HG03060 (cell line): ENCODE results near the gene METTL27.
"Not testable (repeated sequence)": the region's sequence is repeated elsewhere in the genome, so short reads cannot be mapped to it uniquely, and the experiment has no call there.

Source experiments
- ATAC-seq: cut with Tn5 transposase; IDR thresholded peaks from one replicate; pipeline ENCODE4 v1.9.1; 2021; ENCODE audit warnings: low read depth, moderate number of reproducible peaks; ENCODE audit not compliant: unreplicated experiment

METTL27 gene

DNA sequence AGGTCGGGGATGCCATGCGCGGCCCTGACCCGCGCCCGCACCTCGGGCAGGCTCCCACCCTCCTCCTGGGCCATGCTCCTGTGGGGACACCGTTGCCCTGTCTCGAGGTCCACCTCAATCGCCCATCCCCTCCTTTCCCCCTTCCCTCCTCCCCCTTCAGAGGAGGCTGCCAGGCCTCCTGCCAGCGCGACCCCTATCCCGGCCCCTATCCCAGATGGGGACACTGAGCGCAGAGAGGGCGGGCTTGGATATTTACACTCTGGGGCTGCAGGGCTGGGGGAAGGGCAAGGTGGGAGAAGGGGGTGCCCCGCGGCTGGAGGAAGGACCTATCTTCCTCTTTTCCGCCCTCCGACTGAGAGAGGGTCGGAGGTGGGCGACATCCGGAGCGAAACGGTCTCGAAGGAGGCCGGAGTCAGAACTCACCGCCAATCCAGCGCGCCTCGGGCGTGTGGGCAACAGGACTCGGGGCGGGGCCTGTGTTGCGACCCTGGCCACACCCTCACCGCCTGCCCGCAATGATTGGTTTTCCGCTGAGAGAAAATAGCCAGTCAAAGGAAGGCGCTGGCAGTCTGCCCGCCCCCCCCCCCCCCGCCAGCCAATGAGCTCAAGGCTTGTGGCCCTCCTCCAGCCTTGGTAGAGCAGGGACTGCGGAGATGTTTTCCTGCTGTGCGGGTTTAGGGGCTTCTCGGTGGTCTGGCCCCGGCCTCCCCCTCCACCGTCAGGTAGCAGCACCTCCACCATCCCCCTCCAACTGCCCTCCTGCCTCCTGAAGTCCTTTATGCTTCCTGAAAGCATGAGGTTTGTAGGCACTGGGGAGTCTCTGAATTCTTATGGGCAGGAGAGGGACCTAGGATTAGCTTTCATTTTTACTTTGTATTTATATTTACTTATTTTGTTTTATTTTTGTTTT is at the start of gene METTL27:
Gene METTL27 (minus strand): TSS at position 450 of the 910 bp plus-strand sequence. CDS start 376 bp downstream, at position 74.
- peak; percentile 60 for ATAC-seq

GRCh38 chr7:73891178-73891885 is 49.0 kb upstream of the METTL27 start:
- no peak for ATAC-seq

GRCh38 chr7:73890555-73891147 is 48.3 kb upstream of the METTL27 start:
- ATAC-seq, result no peak

- ATAC-seq, result no peak
Measured at GRCh38 chr7:73888959-73889358, 46.6 kb upstream of the METTL27 start.

DNA sequence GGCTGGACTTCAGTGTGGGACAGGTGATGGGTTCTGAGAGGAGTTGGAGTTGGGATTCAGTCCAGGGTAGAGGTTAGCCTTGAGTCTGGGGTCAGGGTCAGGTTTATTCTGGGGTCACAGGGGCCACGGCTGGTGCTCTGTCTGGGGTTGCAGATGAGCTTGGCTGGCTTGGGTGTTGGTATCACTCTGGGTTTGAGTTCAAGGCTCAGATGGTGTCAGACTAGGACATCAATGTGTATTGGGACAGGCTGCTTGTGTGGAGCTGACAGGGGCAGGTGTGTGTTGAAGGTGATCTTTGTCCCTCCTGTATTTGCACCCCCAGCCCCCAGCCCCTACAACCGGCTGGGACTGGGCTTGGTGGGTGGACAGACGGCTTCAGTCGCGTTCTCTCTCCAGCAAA is 45.4 kb upstream of the METTL27 start:
- ATAC-seq, result no peak

GRCh38 chr7:73885975-73886798 is 43.9 kb upstream of the METTL27 start:
- ATAC-seq, result no peak

DNA sequence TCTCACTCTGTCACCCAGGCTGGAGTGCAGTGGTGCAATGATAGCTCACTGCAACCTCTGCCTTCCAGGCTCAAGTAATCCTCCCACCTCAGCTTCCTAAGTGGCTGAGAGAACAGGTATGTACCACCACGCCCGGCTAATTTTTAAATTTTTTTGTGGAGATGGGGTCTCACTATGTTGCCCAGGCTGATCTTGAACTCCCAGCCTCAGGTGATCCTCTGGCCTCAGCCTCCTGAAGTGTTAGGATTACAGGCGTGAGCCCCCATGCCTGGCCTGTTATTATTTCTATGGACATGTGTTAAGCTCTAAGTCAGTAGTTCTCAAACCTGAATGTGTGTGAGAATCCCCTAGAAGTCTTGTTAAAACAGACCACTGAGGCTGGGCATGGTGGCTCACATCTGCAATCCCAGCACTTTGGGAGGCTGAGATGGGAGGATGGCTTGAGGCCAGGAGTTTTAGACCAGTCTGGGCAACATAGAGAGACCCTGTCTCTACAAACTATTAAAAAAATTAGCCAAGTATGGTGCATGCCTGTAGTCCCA is 43.2 kb upstream of the METTL27 start:
- ATAC-seq, result no peak

DNA sequence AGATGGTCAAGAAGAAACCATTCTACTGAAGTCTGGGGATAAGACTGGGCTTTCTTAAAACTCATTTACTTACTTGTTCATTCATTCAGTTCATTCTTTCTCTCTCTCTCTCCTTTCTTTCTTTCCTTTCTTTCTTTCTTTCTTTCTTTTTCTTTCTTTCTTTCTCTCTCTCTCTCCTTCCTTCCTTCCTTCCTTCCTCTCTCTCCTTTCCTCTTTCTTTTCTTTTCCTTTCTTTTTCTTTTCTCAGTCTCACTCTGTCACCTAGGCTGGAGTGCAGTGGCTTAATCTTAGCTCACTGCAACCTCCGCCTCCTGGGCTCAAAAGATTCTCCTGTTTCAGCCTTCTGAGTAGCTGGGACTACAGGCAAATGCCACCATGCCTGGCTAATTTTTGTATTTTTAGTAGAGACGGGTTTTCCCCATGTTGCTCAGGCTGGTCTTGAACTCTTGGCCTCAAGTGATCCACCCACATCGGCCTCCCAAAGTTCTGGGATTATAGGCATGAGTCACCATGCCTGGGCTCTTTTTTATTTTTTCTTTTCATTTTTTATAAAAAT is 42.6 kb upstream of the METTL27 start:
- not testable (repeated sequence) for ATAC-seq

DNA sequence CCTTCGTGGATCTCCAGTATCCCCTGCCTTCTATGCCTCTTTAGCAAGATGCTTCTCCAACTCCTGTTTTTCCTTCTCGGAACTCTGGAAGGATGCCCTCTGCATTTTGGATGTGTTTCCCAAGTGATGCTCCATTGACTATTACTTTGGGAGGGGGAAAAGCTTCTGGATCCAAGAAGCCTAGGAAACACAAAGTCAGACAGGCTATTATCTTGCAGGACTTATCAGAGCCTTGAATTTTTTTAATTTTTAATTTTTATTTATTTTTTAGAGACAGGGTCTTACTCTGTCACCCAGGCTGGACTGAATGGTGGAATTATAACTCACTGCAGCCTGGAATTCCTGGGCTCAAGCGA is 39.7 kb upstream of the METTL27 start:
- ATAC-seq, result no peak

GRCh38 chr7:73881352-73882046 is 39.2 kb upstream of the METTL27 start:
- ATAC-seq, result no peak

DNA sequence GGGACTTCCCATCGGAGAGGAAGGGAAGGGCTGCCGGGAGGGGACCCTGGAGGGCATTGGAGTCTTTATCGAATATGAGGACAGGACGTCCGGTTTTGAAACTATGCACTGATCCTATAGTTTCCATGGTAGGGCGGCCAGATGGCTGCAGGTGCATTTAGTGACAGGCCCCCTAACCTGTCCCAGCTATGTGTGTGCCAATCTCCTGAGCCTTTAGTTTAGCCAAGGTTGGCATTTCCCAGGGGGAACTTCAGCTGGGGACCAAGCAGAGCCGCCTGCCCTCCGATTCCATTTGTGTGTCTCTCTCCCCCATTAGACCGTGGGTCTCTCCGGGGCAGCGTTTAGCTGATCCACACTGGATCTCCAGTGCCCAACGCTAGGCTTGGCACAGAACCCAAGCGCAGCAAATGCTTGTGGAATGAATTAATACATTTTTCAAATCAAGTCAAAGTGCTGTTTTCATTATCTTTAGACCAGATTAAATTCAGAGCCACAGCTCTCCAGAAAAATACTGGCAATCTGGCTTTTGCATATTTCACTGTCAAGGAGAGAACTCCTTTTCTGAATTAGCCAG is 38.5 kb upstream of the METTL27 start:
- ATAC-seq, result no peak

DNA sequence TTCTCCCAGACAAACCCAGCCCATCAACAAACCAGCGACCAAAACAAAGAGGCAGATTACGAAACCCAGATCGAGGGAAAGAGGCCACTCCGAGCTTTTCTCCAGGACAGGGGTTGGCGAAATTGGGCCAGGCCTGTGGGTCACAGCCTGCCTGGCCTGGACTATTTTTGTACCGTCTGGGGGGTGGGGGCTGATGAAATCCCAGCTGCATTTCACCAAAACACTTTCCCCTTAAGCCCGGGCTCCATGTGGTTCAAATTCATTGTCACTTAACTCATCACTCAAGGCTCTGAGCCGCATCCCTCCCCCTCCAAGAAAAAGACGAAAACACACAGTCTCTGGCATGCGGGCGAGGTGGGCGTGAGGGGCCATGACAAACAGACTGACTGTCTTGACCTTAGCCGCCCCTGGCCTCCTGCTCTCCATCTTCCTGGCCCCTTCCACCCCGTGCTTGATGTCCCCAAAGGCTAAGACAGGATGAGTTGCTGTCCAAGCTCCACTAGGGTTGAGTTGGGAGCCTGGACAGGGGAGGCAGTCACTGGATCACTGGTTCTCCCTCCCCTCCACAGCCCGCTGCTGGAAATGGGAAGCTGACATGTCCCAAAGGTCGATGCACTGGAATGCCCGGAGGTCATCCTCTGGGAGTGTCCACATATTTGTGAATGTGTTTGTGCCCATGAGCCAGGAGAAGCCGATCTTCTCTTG is 37.8 kb upstream of the METTL27 start:
- no peak for ATAC-seq

DNA sequence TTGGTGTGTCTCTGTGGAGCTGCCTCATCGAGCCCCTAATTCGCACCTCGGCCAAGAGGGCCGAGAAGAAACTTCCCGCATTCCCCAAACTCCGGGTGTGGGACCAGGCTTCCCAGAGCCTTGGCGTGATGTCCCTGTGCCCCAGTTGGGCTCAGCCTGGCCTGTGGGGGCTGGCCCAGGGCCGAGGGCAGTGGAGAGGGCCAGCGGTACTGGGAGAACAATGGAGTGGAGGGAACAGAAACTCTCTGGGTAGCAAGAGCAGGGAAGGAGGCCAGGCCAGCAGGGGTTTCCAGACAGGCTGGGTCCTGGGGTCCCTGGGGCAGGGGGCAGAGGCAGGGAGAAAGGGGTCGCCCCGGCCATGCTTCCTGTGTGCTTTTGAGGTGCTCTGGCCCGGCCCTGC is 34.7 kb upstream of the METTL27 start:
- no peak for ATAC-seq

- ATAC-seq, result no peak
Measured at GRCh38 chr7:73876361-73876760, 34.0 kb upstream of the METTL27 start.

GRCh38 chr7:73872056-73872908 is 30.0 kb upstream of the METTL27 start:
- ATAC-seq, result no peak

DNA sequence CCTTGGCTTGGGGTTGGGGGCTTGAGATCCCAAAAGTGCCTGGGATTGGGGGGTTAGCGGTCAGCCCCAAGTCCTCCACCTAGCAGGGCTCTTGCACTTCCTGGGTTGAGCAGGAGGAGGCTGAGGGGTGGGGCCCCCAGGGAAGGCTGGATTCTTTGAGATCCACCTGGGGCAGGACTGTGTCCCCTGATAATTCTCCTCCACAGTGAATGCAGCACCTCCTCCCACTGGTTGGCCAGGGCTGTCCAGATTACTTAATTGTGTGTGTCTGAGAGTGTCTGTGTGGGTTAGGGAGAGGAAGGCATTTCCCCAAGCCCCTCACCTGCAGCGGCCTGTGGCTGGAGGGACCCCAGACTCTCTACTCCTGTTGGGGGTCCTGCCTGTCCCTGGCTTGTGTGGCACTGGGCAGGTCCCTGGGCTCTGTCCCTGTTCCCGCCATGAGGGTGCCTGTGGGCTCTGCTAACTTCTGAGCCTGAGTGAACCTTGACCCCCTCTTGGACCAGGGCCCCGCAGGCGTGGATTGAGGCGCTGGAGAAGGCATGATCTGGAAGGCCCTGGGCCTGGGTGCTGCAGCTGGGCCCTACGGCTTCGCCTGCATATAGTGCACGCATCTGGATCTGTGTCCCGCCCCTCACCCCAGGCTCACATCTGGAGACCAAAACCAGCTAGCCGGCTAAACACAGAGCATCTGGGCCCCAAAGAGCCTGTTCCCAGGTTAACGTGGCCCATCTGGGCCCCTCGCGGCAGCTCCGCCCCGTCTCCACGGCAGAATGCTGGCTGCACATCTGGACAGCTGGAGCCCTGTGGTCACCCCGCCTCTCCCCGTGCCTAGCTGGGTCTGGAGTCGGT is 29.1 kb upstream of the METTL27 start:
- no peak for ATAC-seq

DNA sequence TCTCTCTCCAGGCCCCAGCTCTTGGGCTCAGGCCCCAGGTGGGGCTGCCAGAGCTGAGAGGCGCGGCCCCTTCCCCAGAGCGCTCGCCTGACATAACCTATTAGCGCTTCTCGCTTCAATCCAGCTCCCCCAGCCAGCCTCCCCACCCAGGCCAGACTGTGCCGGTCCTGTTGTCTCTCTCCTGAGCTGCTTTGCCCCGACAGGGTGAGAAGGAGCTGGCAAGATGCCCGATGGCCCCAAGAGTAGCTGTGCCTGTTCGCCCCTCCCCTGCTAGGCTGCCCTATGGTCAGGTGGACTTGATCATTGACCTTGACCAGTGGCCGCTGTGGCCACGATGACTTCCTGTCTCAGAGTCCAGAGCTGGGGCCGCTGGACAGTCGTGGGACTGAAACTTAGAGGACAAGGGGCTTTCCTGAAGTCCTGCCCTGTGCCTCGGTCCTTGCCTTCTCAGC is 27.8 kb upstream of the METTL27 start:
- ATAC-seq, result no peak
